Measurements from ENCODE around the gene SNRNP70. TPM values are rescaled to one million over a fixed set of nuclear protein-coding genes. Genes with fewer than 3 reads are reported as not detected.
"Not testable (repeated sequence)": the region's sequence is repeated elsewhere in the genome, so short reads cannot be mapped to it uniquely, and the experiment has no call there.

SNRNP70 gene
- polyA plus RNA-seq, 3 donors, result 27.4 to 360 (median 40.4) TPM

DNA sequence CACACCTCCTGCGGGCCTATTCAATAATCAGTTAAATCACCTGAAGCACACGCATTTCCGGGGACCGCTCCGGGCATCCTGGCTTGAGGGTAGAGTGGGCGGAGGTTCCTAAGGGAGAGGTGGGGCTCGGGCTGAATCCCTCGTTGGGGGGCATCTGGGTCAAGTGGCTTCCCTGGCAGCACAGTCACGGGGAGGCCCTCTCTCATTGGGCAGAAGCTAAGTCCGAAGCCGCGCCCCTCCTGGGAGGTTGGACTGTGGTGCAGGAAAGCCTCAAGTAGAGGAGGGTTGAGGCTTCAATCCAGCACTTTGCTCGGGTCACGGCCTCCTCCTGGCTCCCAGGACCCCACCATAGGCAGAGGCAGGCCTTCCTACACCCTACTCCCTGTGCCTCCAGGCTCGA, 41.7 kb upstream of the SNRNP70 start, which contains the start of gene CGB5:
Gene CGB5, plus strand, starts transcription at position 301 of the 400 bp plus-strand sequence. CDS start 362 bp downstream, outside the sequence.
- H3K27ac ChIP-seq (ENCODE audit: low read depth in 1 of 2, low read length in 2 of 2); H3K4me1 ChIP-seq (ENCODE audit: control insufficient read depth in 1 of 2, insufficient read depth in 2 of 2, low read length in 2 of 2); H3K4me3 Mint-ChIP-seq; H3K27me3 ChIP-seq (ENCODE audit: control insufficient read depth in 2 of 2, insufficient read depth in 2 of 2, low read length in 2 of 2); H3K79me2 ChIP-seq (ENCODE audit: insufficient read depth, low read length); H3K36me3 ChIP-seq (replicated peaks in 1 of 2; ENCODE audit: control insufficient read depth in 1 of 2, insufficient read depth in 2 of 2, low read length in 2 of 2); H2AFZ ChIP-seq (ENCODE audit: insufficient read depth, low read depth, low read length, poor library complexity, severe bottlenecking); H3K4me3 ChIP-seq (replicated peaks in 1 of 3; ENCODE audit: low read depth in 2 of 3, low read length in 3 of 3); H3K9me3 Mint-ChIP-seq; intact Hi-C loops (cut with micrococcal nuclease); H3K9ac ChIP-seq (ENCODE audit: insufficient read depth, low read length, poor library complexity, severe bottlenecking); H3K4me1 Mint-ChIP-seq; H3K36me3 Mint-ChIP-seq; H3K4me2 ChIP-seq (replicated peaks; ENCODE audit: extremely low read depth, low read length, poor library complexity, severe bottlenecking); DNase-seq; H3K9me3 ChIP-seq (replicated peaks in 1 of 2; ENCODE audit: control insufficient read depth in 1 of 2, insufficient read depth in 1 of 2, low read length in 2 of 2); H4K20me1 ChIP-seq (ENCODE audit: insufficient read depth, low read length): not testable (repeated sequence)
- H3K27ac Mint-ChIP-seq, result peak within 1 kb of the TSS in 2 of 7 donors; percentile 23 to 59
- 70% methylated on average over 5 of the region's 15 CpGs for WGBS (ENCODE audit: insufficient coverage)
- H3K27me3 Mint-ChIP-seq (ENCODE audit: low read depth in 3 of 3), result peaks cover 2 to 10% (median 5%) of the 10 kb centered on the region in 3 donors

DNA sequence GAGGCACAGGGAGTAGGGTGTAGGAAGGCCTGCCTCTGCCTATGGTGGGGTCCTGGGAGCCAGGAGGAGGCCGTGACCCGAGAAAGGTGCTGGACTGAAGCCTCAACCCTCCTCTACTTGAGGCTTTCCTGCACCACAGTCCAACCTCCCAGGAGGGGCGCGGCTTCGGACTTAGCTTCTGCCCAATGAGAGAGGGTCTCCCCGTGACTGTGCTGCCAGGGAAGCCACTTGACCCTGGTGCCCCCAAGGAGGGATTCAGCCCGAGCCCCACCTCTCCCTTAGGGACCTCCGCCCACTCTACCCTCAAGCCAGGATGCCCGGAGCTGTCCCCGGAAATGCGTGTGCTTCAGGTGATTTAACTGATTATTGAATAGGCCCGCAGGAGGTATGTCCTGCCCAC, 36.2 kb upstream of the SNRNP70 start, which contains the start of gene CGB8:
Gene CGB8, minus strand, starts transcription at position 101 of the 400 bp plus-strand sequence. CDS start 372 bp downstream, outside the sequence.
- H3K4me1 Mint-ChIP-seq; H3K9ac ChIP-seq (ENCODE audit: insufficient read depth, low read length, poor library complexity, severe bottlenecking); H3K4me2 ChIP-seq (replicated peaks; ENCODE audit: extremely low read depth, low read length, poor library complexity, severe bottlenecking); H3K4me1 ChIP-seq (ENCODE audit: control insufficient read depth in 1 of 2, insufficient read depth in 2 of 2, low read length in 2 of 2); H2AFZ ChIP-seq (ENCODE audit: insufficient read depth, low read depth, low read length, poor library complexity, severe bottlenecking); H3K36me3 Mint-ChIP-seq; H3K27me3 ChIP-seq (ENCODE audit: control insufficient read depth in 2 of 2, insufficient read depth in 2 of 2, low read length in 2 of 2); H3K9me3 ChIP-seq (replicated peaks in 1 of 2; ENCODE audit: control insufficient read depth in 1 of 2, insufficient read depth in 1 of 2, low read length in 2 of 2); H3K4me3 ChIP-seq (replicated peaks in 1 of 3; ENCODE audit: low read depth in 2 of 3, low read length in 3 of 3); H3K79me2 ChIP-seq (ENCODE audit: insufficient read depth, low read length); intact Hi-C loops (cut with micrococcal nuclease); H3K9me3 Mint-ChIP-seq; H3K27ac Mint-ChIP-seq; DNase-seq; H3K27ac ChIP-seq (ENCODE audit: low read depth in 1 of 2, low read length in 2 of 2); H3K4me3 Mint-ChIP-seq; H3K36me3 ChIP-seq (replicated peaks in 1 of 2; ENCODE audit: control insufficient read depth in 1 of 2, insufficient read depth in 2 of 2, low read length in 2 of 2); H4K20me1 ChIP-seq (ENCODE audit: insufficient read depth, low read length): not testable (repeated sequence)
- WGBS (ENCODE audit: insufficient coverage), result no CpG with 5 or more reads among the region's 12 CpGs
- H3K27me3 Mint-ChIP-seq (ENCODE audit: low read depth in 3 of 3), result peaks cover 3 to 18% (median 4%) of the 10 kb centered on the region in 3 donors

DNA sequence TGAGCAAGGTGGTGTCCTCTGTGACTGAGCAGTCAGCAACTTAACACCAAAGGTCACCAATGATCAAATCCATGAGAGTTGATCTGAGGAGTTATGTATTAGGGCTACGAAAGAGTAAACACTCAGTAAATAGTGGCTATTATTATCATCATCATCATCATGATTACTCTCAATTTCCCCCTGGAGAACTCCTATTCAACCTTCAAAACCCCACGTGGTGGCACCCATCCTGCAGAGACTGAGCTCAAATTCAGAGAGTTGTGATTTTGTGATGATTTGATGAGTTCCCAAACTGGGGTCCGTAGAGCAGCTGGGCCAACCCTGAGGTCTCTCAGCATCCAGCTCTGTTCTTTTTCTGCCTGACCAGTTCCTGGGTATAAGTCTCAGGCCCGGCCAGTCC, 35.4 kb upstream of the SNRNP70 start:
- H3K9me3 Mint-ChIP-seq; H3K9ac ChIP-seq (ENCODE audit: insufficient read depth, low read length, poor library complexity, severe bottlenecking); H3K36me3 Mint-ChIP-seq; H3K4me3 Mint-ChIP-seq; H3K4me2 ChIP-seq (replicated peaks; ENCODE audit: extremely low read depth, low read length, poor library complexity, severe bottlenecking); H3K27ac Mint-ChIP-seq; H3K9me3 ChIP-seq (replicated peaks in 1 of 2; ENCODE audit: control insufficient read depth in 1 of 2, insufficient read depth in 1 of 2, low read length in 2 of 2); H3K27ac ChIP-seq (ENCODE audit: low read depth in 1 of 2, low read length in 2 of 2); H3K4me1 Mint-ChIP-seq; H3K4me3 ChIP-seq (replicated peaks in 1 of 3; ENCODE audit: low read depth in 2 of 3, low read length in 3 of 3); H3K79me2 ChIP-seq (ENCODE audit: insufficient read depth, low read length); DNase-seq; intact Hi-C loops (cut with micrococcal nuclease); H3K27me3 ChIP-seq (ENCODE audit: control insufficient read depth in 2 of 2, insufficient read depth in 2 of 2, low read length in 2 of 2); H3K36me3 ChIP-seq (replicated peaks in 1 of 2; ENCODE audit: control insufficient read depth in 1 of 2, insufficient read depth in 2 of 2, low read length in 2 of 2); H2AFZ ChIP-seq (ENCODE audit: insufficient read depth, low read depth, low read length, poor library complexity, severe bottlenecking); H3K4me1 ChIP-seq (ENCODE audit: control insufficient read depth in 1 of 2, insufficient read depth in 2 of 2, low read length in 2 of 2); H4K20me1 ChIP-seq (ENCODE audit: insufficient read depth, low read length): not testable (repeated sequence)
- no CpG with 5 or more reads among the region's 4 CpGs for WGBS (ENCODE audit: insufficient coverage)
- peaks cover 5 to 21% (median 6%) of the 10 kb centered on the region in 3 donors for H3K27me3 Mint-ChIP-seq (ENCODE audit: low read depth in 3 of 3)

DNA sequence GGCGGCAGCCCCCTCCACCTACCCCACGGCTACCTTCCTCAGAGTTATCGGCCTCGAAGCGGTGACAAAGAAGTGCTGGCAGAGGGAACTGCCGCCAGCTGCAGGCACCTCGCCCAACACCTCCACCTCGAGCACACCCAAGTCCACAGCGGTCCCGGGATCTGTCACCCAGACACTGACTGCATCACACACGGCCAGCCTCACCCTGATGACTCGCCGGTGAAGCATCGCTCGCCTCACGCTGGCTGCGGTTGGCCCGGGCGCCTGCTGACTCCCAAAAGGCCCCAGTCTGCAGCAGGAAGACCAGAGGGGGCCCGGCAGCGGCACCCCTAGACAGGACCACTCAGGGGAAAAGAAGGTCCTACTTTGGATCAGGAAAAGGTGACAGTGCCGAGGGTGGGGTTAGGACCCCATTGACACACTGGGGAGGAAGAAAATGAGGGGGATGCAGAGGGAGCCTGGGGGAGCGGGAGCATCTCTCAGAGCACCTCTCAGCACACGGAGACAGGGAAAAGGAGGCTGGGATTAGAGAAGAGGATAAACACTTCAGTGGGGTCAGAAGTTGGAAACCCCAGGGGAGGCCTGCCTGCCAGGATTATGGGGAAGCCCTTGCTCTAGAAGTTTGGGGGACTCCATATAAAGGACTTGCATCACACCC, 34.7 kb upstream of the SNRNP70 start:
- H3K79me2 ChIP-seq (ENCODE audit: insufficient read depth, low read length); H3K27ac Mint-ChIP-seq; H4K20me1 ChIP-seq (ENCODE audit: insufficient read depth, low read length); DNase-seq; H3K4me3 Mint-ChIP-seq; H2AFZ ChIP-seq (ENCODE audit: insufficient read depth, low read depth, low read length, poor library complexity, severe bottlenecking); H3K4me1 ChIP-seq (ENCODE audit: control insufficient read depth in 1 of 2, insufficient read depth in 2 of 2, low read length in 2 of 2); H3K4me2 ChIP-seq (replicated peaks; ENCODE audit: extremely low read depth, low read length, poor library complexity, severe bottlenecking); H3K4me1 Mint-ChIP-seq; H3K36me3 ChIP-seq (replicated peaks in 1 of 2; ENCODE audit: control insufficient read depth in 1 of 2, insufficient read depth in 2 of 2, low read length in 2 of 2); H3K4me3 ChIP-seq (replicated peaks in 1 of 3; ENCODE audit: low read depth in 2 of 3, low read length in 3 of 3); H3K27me3 ChIP-seq (ENCODE audit: control insufficient read depth in 2 of 2, insufficient read depth in 2 of 2, low read length in 2 of 2); intact Hi-C loops (cut with micrococcal nuclease); H3K27ac ChIP-seq (ENCODE audit: low read depth in 1 of 2, low read length in 2 of 2); H3K36me3 Mint-ChIP-seq; H3K9ac ChIP-seq (ENCODE audit: insufficient read depth, low read length, poor library complexity, severe bottlenecking); H3K9me3 Mint-ChIP-seq; H3K9me3 ChIP-seq (replicated peaks in 1 of 2; ENCODE audit: control insufficient read depth in 1 of 2, insufficient read depth in 1 of 2, low read length in 2 of 2): not testable (repeated sequence)
- WGBS (ENCODE audit: insufficient coverage), result 89% methylated on average over 22 of the region's 24 CpGs
- H3K27me3 Mint-ChIP-seq (ENCODE audit: low read depth in 3 of 3), result peaks cover 11 to 28% (median 12%) of the 10 kb centered on the region in 3 donors

All from CD14-positive monocyte (primary cell).